Transverse colon (tissue), 4 donors: ENCODE data around the gene PGAP6.

Source experiments
- POLR2AphosphoS5 ChIP-seq, 3 donors: sonication (generic); formaldehyde crosslinking; IDR thresholded peaks; one replicate each; pipeline ENCODE4 v1.6.1; 2016; ENCODE audit warnings: antibody characterized with exemption in 3 of 3
- TF ChIP-seq, protein P1 (sequence below), 5 experiments: fragments of 200-600 bp in 3 of 5; fragments of 450-650 bp in 2 of 5; sonication (generic) in 3 of 5; IDR thresholded peaks; 1 replicate in 2 of 5; 2 replicates in 3 of 5; pipeline ENCODE4 v1.5.1; 2016 to 2017; ENCODE audit warnings: antibody characterized with exemption in 5 of 5, inconsistent platforms in 3 of 5, mild to moderate bottlenecking in 2 of 5, moderate library complexity in 1 of 5

DNA sequence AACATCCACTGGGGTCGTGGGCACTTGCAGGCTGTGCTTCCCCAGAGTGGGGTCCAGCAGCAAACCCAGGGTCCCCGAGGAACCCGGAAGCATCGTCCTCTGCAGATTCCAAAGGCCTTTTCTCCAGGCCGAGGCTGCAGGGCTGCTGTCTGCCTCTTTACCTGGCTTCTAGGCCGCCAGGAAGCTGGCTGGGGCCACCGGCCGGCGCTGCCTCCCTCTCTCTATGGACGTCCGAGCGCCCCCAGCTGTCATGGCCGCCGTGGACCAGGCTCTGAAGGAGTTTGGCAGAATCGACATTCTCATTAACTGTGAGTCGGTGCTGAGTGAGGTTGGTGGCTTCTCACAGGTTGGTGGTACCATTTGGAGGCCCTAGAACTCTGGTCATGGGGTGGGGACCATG lies 25.5 kb upstream of the PGAP6 start:
- TF ChIP-seq, protein P1, sequence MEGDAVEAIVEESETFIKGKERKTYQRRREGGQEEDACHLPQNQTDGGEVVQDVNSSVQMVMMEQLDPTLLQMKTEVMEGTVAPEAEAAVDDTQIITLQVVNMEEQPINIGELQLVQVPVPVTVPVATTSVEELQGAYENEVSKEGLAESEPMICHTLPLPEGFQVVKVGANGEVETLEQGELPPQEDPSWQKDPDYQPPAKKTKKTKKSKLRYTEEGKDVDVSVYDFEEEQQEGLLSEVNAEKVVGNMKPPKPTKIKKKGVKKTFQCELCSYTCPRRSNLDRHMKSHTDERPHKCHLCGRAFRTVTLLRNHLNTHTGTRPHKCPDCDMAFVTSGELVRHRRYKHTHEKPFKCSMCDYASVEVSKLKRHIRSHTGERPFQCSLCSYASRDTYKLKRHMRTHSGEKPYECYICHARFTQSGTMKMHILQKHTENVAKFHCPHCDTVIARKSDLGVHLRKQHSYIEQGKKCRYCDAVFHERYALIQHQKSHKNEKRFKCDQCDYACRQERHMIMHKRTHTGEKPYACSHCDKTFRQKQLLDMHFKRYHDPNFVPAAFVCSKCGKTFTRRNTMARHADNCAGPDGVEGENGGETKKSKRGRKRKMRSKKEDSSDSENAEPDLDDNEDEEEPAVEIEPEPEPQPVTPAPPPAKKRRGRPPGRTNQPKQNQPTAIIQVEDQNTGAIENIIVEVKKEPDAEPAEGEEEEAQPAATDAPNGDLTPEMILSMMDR (IDR thresholded peaks at IDR 0.05) = no peak
- TF ChIP-seq POLR2AphosphoS5 (IDR thresholded peaks at IDR 0.05) = no peak
